ENCODE measurements around the gene OXTR. TPM values are rescaled to one million over a fixed set of nuclear protein-coding genes. Genes with fewer than 3 reads are reported as not detected.

Gene OXTR
- total RNA-seq, 3 donors from 2014 or later: 0.25 to 1.2 (median 0.41) TPM

GRCh38 chr3:8777201-8777977, 8.0 kb upstream of the OXTR start:
- Mint-ChIP-seq H3K4me1 (ENCODE audit: low read depth) (no peaks in the 10 kb centered on the region), H3K4me3 (no peak overlapping the region), H3K27me3 (ENCODE audit: low read depth) (peaks cover 3% of the 10 kb centered on the region), H3K9me3 (no peaks in the 10 kb centered on the region), H3K36me3 (ENCODE audit: insufficient read depth) (no peaks in the 10 kb centered on the region)
- DNase-seq (no peak), ATAC-seq (no peak)

GRCh38 chr3:8776406-8776805, 7.0 kb upstream of the OXTR start:
- Mint-ChIP-seq H3K9me3 (no peaks in the 10 kb centered on the region), H3K4me1 (ENCODE audit: low read depth) (no peaks in the 10 kb centered on the region), H3K36me3 (ENCODE audit: insufficient read depth) (no peaks in the 10 kb centered on the region), H3K27me3 (ENCODE audit: low read depth) (peaks cover 8% of the 10 kb centered on the region), H3K4me3 (no peak overlapping the region)
- ATAC-seq (no peak), DNase-seq (no peak)

- H3K27me3 Mint-ChIP-seq (ENCODE audit: low read depth): peaks cover 11% of the 10 kb centered on the region
- ATAC-seq: no peak
Observed at GRCh38 chr3:8775602-8776001, 6.2 kb upstream of the OXTR start.

GRCh38 chr3:8775181-8775580, 5.8 kb upstream of the OXTR start:
- Mint-ChIP-seq H3K9me3 (no peaks in the 10 kb centered on the region), H3K4me1 (ENCODE audit: low read depth) (no peaks in the 10 kb centered on the region), H3K27me3 (ENCODE audit: low read depth) (peaks cover 15% of the 10 kb centered on the region), H3K36me3 (ENCODE audit: insufficient read depth) (no peaks in the 10 kb centered on the region), H3K4me3 (no peak overlapping the region)
- ATAC-seq (no peak), DNase-seq (no peak)

More at GRCh38 chr3:8775602-8776001, 6.2 kb upstream of the OXTR start:
- no peak for DNase-seq
- no peaks in the 10 kb centered on the region for H3K4me1 Mint-ChIP-seq (ENCODE audit: low read depth)
- no peaks in the 10 kb centered on the region for H3K9me3 Mint-ChIP-seq
- no peaks in the 10 kb centered on the region for H3K36me3 Mint-ChIP-seq (ENCODE audit: insufficient read depth)
- no peak overlapping the region for H3K4me3 Mint-ChIP-seq

- H3K9me3 Mint-ChIP-seq: no peaks in the 10 kb centered on the region
- peaks cover 27% of the 10 kb centered on the region for H3K27me3 Mint-ChIP-seq (ENCODE audit: low read depth)
- peaks cover 8% of the 10 kb centered on the region for H3K4me1 Mint-ChIP-seq (ENCODE audit: low read depth)
- ATAC-seq (no peak), DNase-seq (no peak)
- H3K4me3 Mint-ChIP-seq: no peak overlapping the region
- no peaks in the 10 kb centered on the region for H3K36me3 Mint-ChIP-seq (ENCODE audit: insufficient read depth)
Observed at GRCh38 chr3:8773941-8774542, 4.6 kb upstream of the OXTR start.

DNA sequence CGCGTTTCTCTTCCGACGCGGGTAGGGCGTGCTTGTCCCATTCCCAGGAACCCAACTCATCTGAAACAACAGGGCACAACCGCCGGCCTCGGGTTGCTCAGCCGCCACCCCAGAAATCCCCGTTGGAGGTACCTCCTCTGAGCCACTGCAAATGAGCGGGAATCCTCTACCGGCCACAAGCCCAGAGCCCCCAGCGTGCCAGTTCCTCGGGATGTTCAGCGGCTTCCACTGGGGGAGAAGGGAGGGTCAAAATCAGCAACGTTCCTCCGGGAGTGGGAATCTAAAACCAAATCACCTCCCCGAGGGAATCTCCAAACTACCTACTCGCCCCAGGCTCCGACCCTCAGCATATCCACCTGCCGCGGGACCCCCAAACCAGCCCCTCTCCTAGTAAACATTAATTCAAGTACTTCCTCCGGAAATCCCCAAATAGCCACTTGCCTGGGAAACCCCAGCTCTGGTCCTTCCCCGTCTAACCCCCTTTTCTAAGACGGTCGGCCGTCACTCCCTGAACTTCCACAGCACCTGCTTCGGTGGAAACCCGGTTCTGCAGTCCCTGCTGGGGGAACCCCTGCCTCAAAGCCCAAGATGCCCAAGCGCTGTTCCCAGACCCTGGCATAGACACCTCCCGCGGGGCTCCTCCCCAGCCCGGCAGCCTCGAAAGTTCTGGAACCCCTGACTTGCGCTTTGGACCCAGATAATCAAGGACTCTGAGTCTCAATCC, 887 bp downstream of the OXTR start:
- Mint-ChIP-seq H3K36me3 (ENCODE audit: insufficient read depth) (no peaks in the 10 kb centered on the region), H3K4me1 (ENCODE audit: low read depth) (peaks cover 16% of the 10 kb centered on the region), H3K4me3 (peak overlapping the region; percentile 63), H3K9me3 (no peaks in the 10 kb centered on the region), H3K27me3 (ENCODE audit: low read depth) (peaks cover 34% of the 10 kb centered on the region)
- no peak for ATAC-seq
- DNase-seq: no peak

DNA sequence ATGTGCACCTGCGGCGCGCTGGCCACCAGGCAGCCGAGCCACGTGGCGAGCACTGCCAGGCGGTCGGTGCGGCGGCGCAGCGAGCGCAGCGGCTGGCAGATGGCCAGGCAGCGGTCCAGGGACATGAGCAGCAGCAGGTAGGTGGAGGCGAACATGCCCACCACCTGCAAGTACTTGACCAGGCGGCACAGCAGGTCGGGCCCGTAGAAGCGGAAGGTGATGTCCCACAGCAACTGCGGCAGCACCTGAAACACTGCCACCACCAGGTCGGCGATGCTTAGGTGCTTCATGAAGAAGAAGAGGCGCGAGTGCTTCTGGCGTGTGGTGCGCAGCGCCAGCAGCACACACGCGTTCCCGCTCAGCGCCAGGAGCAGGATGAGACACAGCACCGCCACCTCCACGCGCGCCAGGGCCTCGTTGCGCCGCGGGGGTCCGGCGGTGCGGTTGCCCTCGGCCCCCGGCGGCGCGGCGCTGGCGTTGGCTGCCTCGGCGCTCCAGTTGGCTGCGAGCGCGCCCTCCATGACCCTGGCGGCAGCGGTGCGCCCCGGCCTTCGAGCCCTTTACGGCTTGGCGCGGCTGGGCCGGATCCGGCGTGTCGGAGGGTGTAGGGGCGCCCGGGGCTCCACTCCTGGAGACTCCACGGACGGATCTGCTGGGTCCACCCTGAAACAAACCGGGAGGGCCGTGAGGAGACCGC, 1.6 kb downstream of the OXTR start:
- Mint-ChIP-seq H3K9me3 (no peaks in the 10 kb centered on the region), H3K27me3 (ENCODE audit: low read depth) (peaks cover 34% of the 10 kb centered on the region), H3K4me3 (peak overlapping the region; percentile 31), H3K36me3 (ENCODE audit: insufficient read depth) (no peaks in the 10 kb centered on the region), H3K4me1 (ENCODE audit: low read depth) (peaks cover 16% of the 10 kb centered on the region)
- ATAC-seq (peak; percentile 23 to 36), DNase-seq (no peak)

DNA sequence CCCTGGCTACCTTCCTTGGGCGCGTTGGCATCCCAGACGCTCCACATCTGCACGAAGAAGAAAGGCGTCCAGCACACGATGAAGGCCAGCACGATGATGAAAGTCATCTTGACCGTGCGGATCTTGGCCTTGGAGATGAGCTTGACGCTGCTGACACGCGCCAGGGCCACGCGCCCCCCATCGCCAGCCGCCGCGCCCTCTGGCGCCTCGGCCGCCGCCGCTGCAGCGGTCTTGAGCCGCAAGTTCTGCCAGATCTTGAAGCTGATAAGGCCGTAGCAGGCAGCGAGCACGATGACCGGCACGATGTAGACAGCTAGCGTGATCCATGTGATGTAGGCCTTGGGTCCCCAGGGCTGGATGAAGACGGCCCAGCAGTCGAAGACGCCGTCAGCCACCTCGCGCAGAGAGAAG, 2.2 kb downstream of the OXTR start:
- Mint-ChIP-seq H3K27me3 (ENCODE audit: low read depth) (peaks cover 34% of the 10 kb centered on the region), H3K9me3 (no peaks in the 10 kb centered on the region), H3K4me1 (ENCODE audit: low read depth) (peaks cover 16% of the 10 kb centered on the region), H3K4me3 (no peak overlapping the region), H3K36me3 (ENCODE audit: insufficient read depth) (no peaks in the 10 kb centered on the region)
- no peak for ATAC-seq
- no peak for DNase-seq

DNA sequence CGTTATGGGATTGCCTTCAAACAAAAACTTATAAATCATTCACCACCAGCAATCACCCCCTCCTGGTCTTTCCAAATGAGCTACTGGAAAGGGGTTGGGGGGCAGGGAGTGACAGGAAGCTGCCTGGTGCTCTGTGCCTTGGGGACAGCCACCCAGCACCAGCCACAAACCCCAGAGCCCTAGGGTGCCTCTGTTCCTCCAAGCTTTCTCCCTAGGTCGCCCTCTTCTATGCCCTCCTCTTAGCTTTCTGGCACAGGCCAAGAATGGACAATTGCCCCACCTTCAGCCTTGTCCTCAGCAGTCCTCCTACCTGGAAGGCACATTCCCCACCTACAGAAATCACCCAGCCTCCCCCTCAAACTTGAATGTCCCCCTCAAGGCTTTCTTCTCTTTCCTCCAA, 3.3 kb downstream of the OXTR start:
- Mint-ChIP-seq H3K4me3 (no peak overlapping the region), H3K27me3 (ENCODE audit: low read depth) (peaks cover 29% of the 10 kb centered on the region), H3K4me1 (ENCODE audit: low read depth) (peaks cover 16% of the 10 kb centered on the region), H3K9me3 (no peaks in the 10 kb centered on the region), H3K36me3 (ENCODE audit: insufficient read depth) (no peaks in the 10 kb centered on the region)
- DNase-seq (no peak), ATAC-seq (no peak)

GRCh38 chr3:8765528-8765927, 3.9 kb downstream of the OXTR start:
- no peaks in the 10 kb centered on the region for H3K36me3 Mint-ChIP-seq (ENCODE audit: insufficient read depth)
- H3K4me1 Mint-ChIP-seq (ENCODE audit: low read depth): peaks cover 16% of the 10 kb centered on the region
- H3K27me3 Mint-ChIP-seq (ENCODE audit: low read depth): peaks cover 26% of the 10 kb centered on the region
- no peaks in the 10 kb centered on the region for H3K9me3 Mint-ChIP-seq
- no peak overlapping the region for H3K4me3 Mint-ChIP-seq
- ATAC-seq (no peak), DNase-seq (no peak)

DNA sequence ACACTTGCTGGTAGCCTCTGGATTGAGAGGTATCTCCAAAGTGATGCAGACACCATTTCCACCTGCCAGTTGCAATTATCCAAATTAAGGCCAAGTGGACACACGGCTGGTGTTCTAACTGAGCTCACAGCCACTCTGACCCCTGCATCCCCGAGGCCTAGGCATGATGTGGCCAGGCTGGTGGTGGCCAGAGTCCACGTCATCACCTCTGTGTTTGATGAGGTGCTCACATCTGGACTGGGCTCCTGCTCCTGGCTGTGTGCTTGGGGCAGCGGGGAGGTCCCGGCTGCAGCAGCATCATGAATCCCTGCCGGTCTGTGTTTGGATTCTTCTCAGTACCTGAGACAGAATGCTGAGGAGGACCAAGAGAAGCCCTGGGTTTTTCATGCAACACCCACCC, 4.9 kb downstream of the OXTR start:
- DNase-seq: no peak
- Mint-ChIP-seq H3K4me3 (no peak overlapping the region), H3K9me3 (no peaks in the 10 kb centered on the region), H3K27me3 (ENCODE audit: low read depth) (peaks cover 16% of the 10 kb centered on the region), H3K36me3 (ENCODE audit: insufficient read depth) (no peaks in the 10 kb centered on the region), H3K4me1 (ENCODE audit: low read depth) (peaks cover 12% of the 10 kb centered on the region)
- no peak for ATAC-seq

GRCh38 chr3:8762607-8763377, 6.6 kb downstream of the OXTR start:
- H3K4me3 Mint-ChIP-seq: no peak overlapping the region
- H3K9me3 Mint-ChIP-seq: no peaks in the 10 kb centered on the region
- no peak for ATAC-seq
- no peaks in the 10 kb centered on the region for H3K4me1 Mint-ChIP-seq (ENCODE audit: low read depth)
- H3K27me3 Mint-ChIP-seq (ENCODE audit: low read depth): peaks cover 1% of the 10 kb centered on the region
- DNase-seq: no peak
- H3K36me3 Mint-ChIP-seq (ENCODE audit: insufficient read depth): no peaks in the 10 kb centered on the region

GRCh38 chr3:8761866-8762265, 7.5 kb downstream of the OXTR start:
- Mint-ChIP-seq H3K4me1 (ENCODE audit: low read depth) (no peaks in the 10 kb centered on the region), H3K36me3 (ENCODE audit: insufficient read depth) (no peaks in the 10 kb centered on the region), H3K27me3 (ENCODE audit: low read depth) (peaks cover 1% of the 10 kb centered on the region), H3K4me3 (no peak overlapping the region), H3K9me3 (no peaks in the 10 kb centered on the region)
- DNase-seq (no peak), ATAC-seq (no peak)

DNA sequence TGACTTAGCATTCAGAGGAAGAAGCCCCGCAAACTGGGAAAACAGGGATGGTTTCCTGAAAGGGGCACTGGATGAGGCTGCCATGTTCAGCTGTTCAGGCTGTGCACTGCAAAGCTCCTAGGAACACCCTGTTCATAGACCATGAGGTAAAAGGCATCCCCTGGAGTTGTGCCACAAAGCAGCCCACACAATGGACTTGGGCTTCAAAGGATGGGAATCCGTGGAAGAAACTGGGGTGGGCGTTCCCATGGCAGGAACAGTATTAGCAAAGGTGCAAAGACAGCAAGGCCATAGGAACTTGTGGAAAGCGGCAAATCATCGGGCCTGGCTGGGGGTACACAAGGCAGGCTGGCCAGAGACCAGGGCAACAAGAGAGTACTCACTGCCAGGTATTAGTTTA, 8.9 kb downstream of the OXTR start:
- Mint-ChIP-seq H3K9me3 (no peaks in the 10 kb centered on the region), H3K36me3 (ENCODE audit: insufficient read depth) (no peaks in the 10 kb centered on the region), H3K4me1 (ENCODE audit: low read depth) (no peaks in the 10 kb centered on the region), H3K27me3 (ENCODE audit: low read depth) (no peaks in the 10 kb centered on the region), H3K4me3 (no peak overlapping the region)
- no peak for DNase-seq
- ATAC-seq: no peak

Measured in activated T-cell treated with anti-CD3 and anti-CD28 coated beads, Interleukin-2, amount 50 U/mL, for 4 hours (primary cell).